Sciatic nerve (tissue), 2 donors: ENCODE measurements around the gene RAP2A. TPM values are rescaled to one million over a fixed set of nuclear protein-coding genes. Genes with fewer than 3 reads are reported as not detected.
A peak's percentile ranks its signal among the peaks of the same experiment; 100 is the strongest.

Experiments used
- ATAC-seq: fragments of 200-7000 bp; cut with Tn5 transposase; one replicate; pipeline ENCODE4 v1.9.1; 2020; ENCODE audit warnings: mild to moderate bottlenecking, moderate library complexity
- DNase-seq: peaks from one replicate; pipeline ENCODE4 v3.0.0-alpha.2; 2020; ENCODE audit warnings: low spot score
- intact Hi-C: fragments of 100-400 bp; cut with DNase I; formaldehyde crosslinking; loops from one replicate; pipeline ENCODE4 v1.14.2; 2022
- total RNA-seq: library from RNA; stranded (reverse); fragmentation: NEBNext Ultra II Directional; extraction: Animal tissue kit (Norgen Biotek cat#: 25700); gene quantifications from one replicate; pipeline ENCODE4 v1.2.1, GENCODE V29; 2021
- donor health status: DM: no; HTN: no; CAD: no.
- donor health status: DM: no; HTN: no; CAD: no.

RAP2A gene
- total RNA-seq, 1 donor from 2014 or later = 75.5 TPM

GRCh38 chr13:97438856-97439595 is 5.1 kb downstream of the RAP2A start:
- ATAC-seq = no peak

GRCh38 chr13:97440598-97441170 is 6.7 kb downstream of the RAP2A start:
- intact Hi-C loops = no loop called here
- ATAC-seq (no peak), DNase-seq (no peak)

More at GRCh38 chr13:97438856-97439595, 5.1 kb downstream of the RAP2A start:
- no peak for DNase-seq
- intact Hi-C loops = loop anchor here (10.0 kb wide), 1 partner anchor 324 kb away; no protein-coding TSS in a partner anchor

- DNase-seq (no peak), ATAC-seq (no peak)
- intact Hi-C loops = no loop called here
Observed at GRCh38 chr13:97441368-97441767, 7.4 kb downstream of the RAP2A start.

- intact Hi-C loops = no loop called here
- ATAC-seq (no peak), DNase-seq (no peak)
Observed at GRCh38 chr13:97445522-97446187, 11.7 kb downstream of the RAP2A start.

- ATAC-seq = no peak
- DNase-seq = no peak
- intact Hi-C loops = no loop called here
Observed at GRCh38 chr13:97446448-97446847, 12.5 kb downstream of the RAP2A start.

- DNase-seq (no peak), ATAC-seq (no peak)
- intact Hi-C loops = no loop called here
Observed at GRCh38 chr13:97448503-97449251, 14.7 kb downstream of the RAP2A start.

GRCh38 chr13:97454699-97455098 is 20.7 kb downstream of the RAP2A start:
- DNase-seq (no peak), ATAC-seq (no peak)
- intact Hi-C loops = no loop called here

- ATAC-seq (no peak), DNase-seq (no peak)
Observed at GRCh38 chr13:97456047-97456446, 22.1 kb downstream of the RAP2A start.

GRCh38 chr13:97459215-97459777 is 25.3 kb downstream of the RAP2A start:
- DNase-seq (no peak), ATAC-seq (no peak)
- intact Hi-C loops = no loop called here

More at GRCh38 chr13:97456047-97456446, 22.1 kb downstream of the RAP2A start:
- intact Hi-C loops = no loop called here

- intact Hi-C loops = no loop called here
- ATAC-seq (peak; percentile 78), DNase-seq (no peak)
Observed at GRCh38 chr13:97460004-97460775, 26.2 kb downstream of the RAP2A start.

GRCh38 chr13:97460853-97461252 is 26.9 kb downstream of the RAP2A start:
- DNase-seq = no peak
- intact Hi-C loops = no loop called here
- no peak for ATAC-seq

- ATAC-seq = no peak
- intact Hi-C loops = no loop called here
- DNase-seq = no peak
Observed at GRCh38 chr13:97464561-97464960, 30.6 kb downstream of the RAP2A start.

GRCh38 chr13:97466722-97467121 is 32.8 kb downstream of the RAP2A start:
- DNase-seq (no peak), ATAC-seq (no peak)
- intact Hi-C loops = no loop called here

- intact Hi-C loops = no loop called here
- ATAC-seq (peak; percentile 50), DNase-seq (no peak)
Observed at GRCh38 chr13:97468331-97468730, 34.4 kb downstream of the RAP2A start.

GRCh38 chr13:97471711-97472110 is 37.7 kb downstream of the RAP2A start:
- intact Hi-C loops = no loop called here
- DNase-seq (no peak), ATAC-seq (no peak)

- ATAC-seq (no peak), DNase-seq (no peak)
- intact Hi-C loops = no loop called here
Observed at GRCh38 chr13:97474349-97474980, 40.5 kb downstream of the RAP2A start.

- ATAC-seq = no peak
- intact Hi-C loops = no loop called here
- no peak for DNase-seq
Observed at GRCh38 chr13:97475011-97475410, 41.0 kb downstream of the RAP2A start.

GRCh38 chr13:97477844-97478243 is 43.9 kb downstream of the RAP2A start:
- ATAC-seq = no peak
- DNase-seq = no peak
- intact Hi-C loops = no loop called here
